Stimulated activated CD8-positive, alpha-beta memory T cell treated with anti-CD3 and anti-CD28 coated beads, Interleukin-7, amount 100 ng/mL, for 1 hour (primary cell): ENCODE results near the gene OR10G6.
"Not testable (repeated sequence)": the region's sequence is repeated elsewhere in the genome, so short reads cannot be mapped to it uniquely, and the experiment has no call there.

Experiments used
- DNase-seq, 2 donors: peaks; one replicate each; pipeline ENCODE4 v3.0.0-alpha.2; 2020; ENCODE audit warnings: low read depth in 2 of 2

Gene OR10G6

GRCh38 chr11:123995119-123995518, at the start of gene OR10G6:
Gene OR10G6 (minus strand): TSS chr11:123995161. CDS start chr11:123995161, 0 bp downstream.
- no peak for DNase-seq

GRCh38 chr11:124043420-124043819, 48.5 kb upstream of the OR10G6 start:
- no peak for DNase-seq

- no peak for DNase-seq
Measured at GRCh38 chr11:124041254-124041653, 46.3 kb upstream of the OR10G6 start, which contains the start of gene OR10G7. Gene OR10G7 (minus strand): TSS chr11:124041325. CDS start chr11:124039001, 2,324 bp downstream.

GRCh38 chr11:124039557-124039956, 44.6 kb upstream of the OR10G6 start:
- DNase-seq: no peak

GRCh38 chr11:124036666-124037065, 41.7 kb upstream of the OR10G6 start:
- no peak for DNase-seq

- DNase-seq: no peak
Measured at GRCh38 chr11:124026498-124026897, 31.5 kb upstream of the OR10G6 start, which contains the start of gene OR10G8. Gene OR10G8 (plus strand): TSS chr11:124026798. CDS start chr11:124029623, 2,825 bp downstream.

- not testable (repeated sequence) for DNase-seq
Measured at GRCh38 chr11:124015837-124016236, 20.9 kb upstream of the OR10G6 start.

GRCh38 chr11:124012697-124013096, 17.7 kb upstream of the OR10G6 start, which contains the start of gene OR10G4:
Gene OR10G4 (plus strand): TSS chr11:124012997. CDS start chr11:124015575, 2,578 bp downstream.
- DNase-seq: no peak

- DNase-seq: no peak
Measured at GRCh38 chr11:123979311-123979710, 15.7 kb downstream of the OR10G6 start.

- no peak for DNase-seq
Measured at GRCh38 chr11:123977731-123978347, 17.1 kb downstream of the OR10G6 start, which contains the start of gene OR10S1. Gene OR10S1 (minus strand): TSS chr11:123977781. CDS start chr11:123977664, 117 bp downstream.

GRCh38 chr11:123976770-123977560, 18.0 kb downstream of the OR10G6 start:
- no peak for DNase-seq

- no peak for DNase-seq
Measured at GRCh38 chr11:123973816-123974215, 21.1 kb downstream of the OR10G6 start.

GRCh38 chr11:123956752-123957151, 38.2 kb downstream of the OR10G6 start:
- no peak for DNase-seq

GRCh38 chr11:123945132-123945531, 49.8 kb downstream of the OR10G6 start:
- no peak for DNase-seq
